Endothelial cell of umbilical vein (primary cell): ENCODE data around the gene PSG3. TPM values are rescaled to one million over a fixed set of nuclear protein-coding genes. Genes with fewer than 3 reads are reported as not detected.
A peak's percentile ranks its signal among the peaks of the same experiment; 100 is the strongest.
"Not testable (repeated sequence)": the region's sequence is repeated elsewhere in the genome, so short reads cannot be mapped to it uniquely, and the experiment has no call there.

ENCODE experiments used
- BruUV-seq: library from RNA; stranded (reverse); fragments of 400-500 nt; replicated peaks from 2 replicates; lab custom pipeline; 2021; lab: Mats Ljungman, UMichigan
- CTCF ChIA-PET: fragments of 300-600, 350-600 bp; sonication (Branson Sonifier 250); formaldehyde crosslinking; loops from one replicate; lab custom pipeline; 2021; ENCODE audit warnings: antibody characterized with exemption, inconsistent platforms; lab: Charles Lee
- POLR2A ChIA-PET: fragments of 300-600, 350-600 bp; sonication (Branson Sonifier 250); formaldehyde crosslinking; loops from one replicate; lab custom pipeline; 2021; ENCODE audit warnings: antibody characterized with exemption, inconsistent platforms; lab: Charles Lee
- DNase-seq: peaks from one replicate; pipeline ENCODE4 v3.0.0-alpha.2; 2011; ENCODE audit warnings: low read depth, low spot score
- FAIRE-seq: peaks from 2 replicates; lab custom pipeline; 2011; peaks lifted over from hg19 to GRCh38; lab: Jason Lieb, UNC
- H2AFZ ChIP-seq: 2 replicates; pipeline ENCODE4 v1.6.0; 2012; ENCODE audit warnings: low read depth, low read length, control low read depth, inconsistent platforms
- H3K27ac ChIP-seq: 2 replicates; pipeline ENCODE4 v1.5.1; 2011; ENCODE audit warnings: low read depth, mild to moderate bottlenecking, control low read depth, low read length, moderate library complexity; ENCODE audit not compliant: insufficient read depth
- H3K27me3 ChIP-seq, 2 experiments: 2 replicates each; pipeline versions ENCODE4 v1.6.0 to v1.6.1; 2011; ENCODE audit warnings: low read length in 2 of 2, mixed read lengths in 1 of 2; ENCODE audit not compliant: control insufficient read depth in 2 of 2, insufficient read depth in 2 of 2
- H3K36me3 ChIP-seq, 2 experiments: 2 replicates in 1 of 2; 3 replicates in 1 of 2; pipeline ENCODE4 v1.5.1; 2011; ENCODE audit warnings: low read length in 2 of 2, mild to moderate bottlenecking in 1 of 2, moderate library complexity in 1 of 2; ENCODE audit not compliant: control insufficient read depth in 2 of 2, insufficient read depth in 2 of 2; ENCODE audit errors: extremely low read depth in 1 of 2
- H3K4me1 ChIP-seq: 3 replicates; pipeline ENCODE4 v1.5.1; 2011; ENCODE audit warnings: mild to moderate bottlenecking, low read length; ENCODE audit not compliant: control insufficient read depth, insufficient read depth; ENCODE audit errors: extremely low read depth
- H3K4me2 ChIP-seq: 2 replicates; pipeline ENCODE4 v1.6.1; 2011; ENCODE audit warnings: low read length, control low read depth, mixed read lengths; ENCODE audit not compliant: insufficient read depth
- H3K4me3 ChIP-seq, 3 experiments: fragments of 200-600 bp in 1 of 3; sonication (generic), shearing (Covaris generic) in 1 of 3; replicated peaks in 1 of 3; 2 replicates each; pipeline ENCODE4 v1.5.1; 2011 to 2016; ENCODE audit warnings: control low read depth in 3 of 3, low read length in 3 of 3, mild to moderate bottlenecking in 2 of 3, inconsistent platforms in 1 of 3, low read depth in 1 of 3, moderate library complexity in 1 of 3; ENCODE audit not compliant: insufficient read depth in 1 of 3
- H3K79me2 ChIP-seq: 2 replicates; pipeline ENCODE4 v1.6.0; 2012; ENCODE audit warnings: low read length, inconsistent platforms; ENCODE audit not compliant: control insufficient read depth, insufficient read depth
- H3K9ac ChIP-seq: replicated peaks from 2 replicates; pipeline ENCODE3; 2011; ENCODE audit warnings: low read length, control low read depth; ENCODE audit not compliant: insufficient read depth; ENCODE audit errors: extremely low read depth
- H3K9me1 ChIP-seq: replicated peaks from 3 replicates; pipeline ENCODE4 v1.6.0; 2011; ENCODE audit warnings: mild to moderate bottlenecking, low read length; ENCODE audit not compliant: control insufficient read depth, insufficient read depth; ENCODE audit errors: extremely low read depth
- H3K9me3 ChIP-seq: replicated peaks from 2 replicates; pipeline ENCODE4 v1.5.1; 2012; ENCODE audit warnings: low read length, inconsistent platforms; ENCODE audit not compliant: control insufficient read depth, insufficient read depth
- H4K20me1 ChIP-seq: replicated peaks from 2 replicates; pipeline ENCODE3; 2011; ENCODE audit warnings: mild to moderate bottlenecking, low read length; ENCODE audit not compliant: control insufficient read depth, insufficient read depth; ENCODE audit errors: extremely low read depth
- dilution Hi-C: fragments of 300-500 bp; cut with MboI; formaldehyde crosslinking; loops from one replicate; pipeline ENCODE4 v1.15.0; 2019; ENCODE audit warnings: low sequenced_read_pairs; ENCODE audit not compliant: extremely low pct_ligation_motif_present
- intact Hi-C: fragments of 100-400 bp; cut with micrococcal nuclease; formaldehyde crosslinking; loops from one replicate; pipeline ENCODE4 v1.10.0; 2022
- polyA plus RNA-seq, 4 experiments: library from polyadenylated mRNA; depleted of rRNA in 3 of 4; stranded (reverse) in 3 of 4; unstranded in 1 of 4; fragments of >200 nt; gene quantifications; 2 replicates each; pipeline versions ENCODE4 v1.2.1 to v1.2.3, GENCODE V29; 2011 to 2012; ENCODE audit warnings: missing spikeins in 1 of 4
- total RNA-seq: library from RNA; stranded (reverse); gene quantifications from 2 replicates; pipeline ENCODE4 v1.2.3, GENCODE V29; 2021

PSG3 gene
- total and polyA plus RNA-seq, 2 donors (not counting 3 experiments of a cell fraction or from before 2014, with no cell fraction given), result not detected

- H3K4me1 ChIP-seq, H3K79me2 ChIP-seq, CTCF ChIA-PET, H3K9ac ChIP-seq, H3K27me3 ChIP-seq, H2AFZ ChIP-seq, DNase-seq, H3K9me3 ChIP-seq, POLR2A ChIA-PET, H3K9me1 ChIP-seq, FAIRE-seq, H3K36me3 ChIP-seq, dilution Hi-C loops, H4K20me1 ChIP-seq, H3K4me2 ChIP-seq, BruUV-seq, H3K4me3 ChIP-seq: not testable (repeated sequence)
- intact Hi-C loops, result loop anchor here (10.0 kb wide), 1 partner anchor 66 kb away; no protein-coding TSS in a partner anchor
- peak overlapping the region; percentile 7 for H3K27ac ChIP-seq
Observed at GRCh38 chr19:42760954-42761923, 21.0 kb upstream of the PSG3 start.

GRCh38 chr19:42758667-42759066 lies 18.4 kb upstream of the PSG3 start:
- DNase-seq, dilution Hi-C loops: not testable (repeated sequence)

GRCh38 chr19:42752246-42752645 lies 12.0 kb upstream of the PSG3 start:
- BruUV-seq, H2AFZ ChIP-seq, H3K79me2 ChIP-seq, dilution Hi-C loops, H3K9me3 ChIP-seq, CTCF ChIA-PET, H3K4me2 ChIP-seq, H3K36me3 ChIP-seq, POLR2A ChIA-PET, H3K4me1 ChIP-seq, intact Hi-C loops, FAIRE-seq, H3K9me1 ChIP-seq, H3K27me3 ChIP-seq, H4K20me1 ChIP-seq, H3K9ac ChIP-seq, H3K4me3 ChIP-seq, DNase-seq, H3K27ac ChIP-seq: not testable (repeated sequence)

More at GRCh38 chr19:42758667-42759066, 18.4 kb upstream of the PSG3 start:
- FAIRE-seq, H3K27me3 ChIP-seq, H3K27ac ChIP-seq, H3K9me1 ChIP-seq, BruUV-seq, H2AFZ ChIP-seq, H3K36me3 ChIP-seq, H4K20me1 ChIP-seq, intact Hi-C loops, H3K4me1 ChIP-seq, H3K9me3 ChIP-seq, H3K79me2 ChIP-seq, H3K4me2 ChIP-seq, H3K9ac ChIP-seq, H3K4me3 ChIP-seq, POLR2A ChIA-PET, CTCF ChIA-PET: not testable (repeated sequence)
